Measurements from ENCODE around the gene GJB5. TPM values are rescaled to one million over a fixed set of nuclear protein-coding genes. Genes with fewer than 3 reads are reported as not detected.
"Not testable (repeated sequence)": the region's sequence is repeated elsewhere in the genome, so short reads cannot be mapped to it uniquely, and the experiment has no call there.

The GJB5 gene
- total and polyA plus RNA-seq, 9 of the 15 experiments (the other 6 are each of a cell fraction or from before 2014, with no cell fraction given): 0.04 TPM; not detected in 8

GRCh38 chr1:34737236-34737635 lies 17.6 kb upstream of the GJB5 start:
- ATAC-seq; BruUV-seq (replicated peaks); H3K9me1 ChIP-seq (ENCODE audit: control insufficient read depth, insufficient read depth, low read length); in situ Hi-C loops (cut with MboI); H3K27ac ChIP-seq (ENCODE audit: extremely low read depth, low read depth, low read length); H3K9ac ChIP-seq (ENCODE audit: insufficient read depth in 1 of 2, low read depth in 2 of 2, low read length in 2 of 2); H3K79me2 ChIP-seq (ENCODE audit: control insufficient read depth, insufficient read depth, low read length); H3K4me2 ChIP-seq (ENCODE audit: insufficient read depth, low read length); H3K36me3 ChIP-seq (ENCODE audit: control insufficient read depth, insufficient read depth, low read length); CTCF ChIA-PET (ENCODE audit: low intra/inter-chr PET ratio); DNase-seq (ENCODE audit: extremely low read depth in 1 of 4, low spot score in 3 of 4); H2AFZ ChIP-seq (ENCODE audit: low read depth, low read length); H4K20me1 ChIP-seq (replicated peaks; ENCODE audit: control insufficient read depth, insufficient read depth, low read length); H3K4me1 ChIP-seq (replicated peaks in 1 of 2; ENCODE audit: control insufficient read depth in 2 of 2, insufficient read depth in 2 of 2, low read length in 2 of 2); intact Hi-C loops (cut with micrococcal nuclease); FAIRE-seq; H3K9me3 ChIP-seq (replicated peaks; ENCODE audit: control insufficient read depth, insufficient read depth, low read depth, low read length); H3K4me3 ChIP-seq: not testable (repeated sequence)
- H3K27me3 ChIP-seq (ENCODE audit: control insufficient read depth in 2 of 2, insufficient read depth in 2 of 2, low read length in 2 of 2): peaks cover 26 to 46% of the 10 kb centered on the region in 2 experiments; a peak in 4 of 5 replicates
- POLR2A ChIA-PET: interaction anchor here (0.8 kb wide), 1 partner anchor 967 kb away, joined by 4 read pairs; no protein-coding TSS in a partner anchor
- WGBS (ENCODE audit: insufficient coverage, low coverage, missing lambda C conversion rate): 1% methylated on average over 12 of the region's 12 CpGs

GRCh38 chr1:34739613-34740012 lies 15.2 kb upstream of the GJB5 start:
- ATAC-seq (no peak), FAIRE-seq (no peak), DNase-seq (ENCODE audit: extremely low read depth in 1 of 4, low spot score in 3 of 4) (no peak)
- intact Hi-C loops (cut with micrococcal nuclease): loop anchor here (5.0 kb wide), 1 partner anchor 277 kb away; no protein-coding TSS in a partner anchor
- in situ Hi-C loops (cut with MboI): loop anchor here (10.0 kb wide), 1 partner anchor 1105 kb away; no protein-coding TSS in a partner anchor
- H2AFZ ChIP-seq (ENCODE audit: low read depth, low read length): no peak overlapping the region
- H3K4me2 ChIP-seq (ENCODE audit: insufficient read depth, low read length): no peak overlapping the region
- no peaks in the 10 kb centered on the region for H3K9me3 ChIP-seq (replicated peaks; ENCODE audit: control insufficient read depth, insufficient read depth, low read depth, low read length)
- no peak overlapping the region for H3K4me3 ChIP-seq
- peaks cover 9% of the 10 kb centered on the region for H4K20me1 ChIP-seq (replicated peaks; ENCODE audit: control insufficient read depth, insufficient read depth, low read length)
- no peaks in the 10 kb centered on the region for H3K9me1 ChIP-seq (ENCODE audit: control insufficient read depth, insufficient read depth, low read length)
- H3K79me2 ChIP-seq (ENCODE audit: control insufficient read depth, insufficient read depth, low read length): no peaks in the 10 kb centered on the region
- no peak for TF ChIP-seq ZNF280B (CRISPR knock-in tag; IDR thresholded peaks at IDR 0.05)
- no peak for TF ChIP-seq ASH1L (IDR thresholded peaks at IDR 0.05; ENCODE audit: borderline replicate concordance, low read depth, partially characterized antibody)
- TF ChIP-seq BCL6 (CRISPR knock-in tag; IDR thresholded peaks at IDR 0.05): no peak
- TF ChIP-seq ZNF583 (CRISPR knock-in tag; IDR thresholded peaks at IDR 0.05): no peak
- no peak for TF ChIP-seq SPI1 (IDR thresholded peaks at IDR 0.05; ENCODE audit: borderline replicate concordance, low read depth, low read length)
- TF ChIP-seq KHSRP (IDR thresholded peaks at IDR 0.05): no peak
- TF ChIP-seq CREB3L1 (IDR thresholded peaks at IDR 0.05; ENCODE audit: borderline replicate concordance, low read depth): no peak
- TF ChIP-seq ZNF239 (CRISPR knock-in tag; IDR thresholded peaks at IDR 0.05): no peak
- no peak for TF ChIP-seq SMAD2 (IDR thresholded peaks at IDR 0.05; ENCODE audit: low read depth, low read length)
- H3K27ac ChIP-seq (ENCODE audit: extremely low read depth, low read depth, low read length): no peak overlapping the region
- peaks cover 29 to 54% of the 10 kb centered on the region in 2 experiments for H3K27me3 ChIP-seq (ENCODE audit: control insufficient read depth in 2 of 2, insufficient read depth in 2 of 2, low read length in 2 of 2)
- WGBS (ENCODE audit: insufficient coverage, low coverage, missing lambda C conversion rate): 0% methylated on average over 3 of the region's 3 CpGs
- POLR2A ChIA-PET: interaction anchor here (0.6 kb wide), 1 partner anchor 1529 kb away, joined by 3 read pairs; no protein-coding TSS in a partner anchor
- no peak overlapping the region for H3K9ac ChIP-seq (ENCODE audit: insufficient read depth in 1 of 2, low read depth in 2 of 2, low read length in 2 of 2)
- H3K36me3 ChIP-seq (ENCODE audit: control insufficient read depth, insufficient read depth, low read length): no peaks in the 10 kb centered on the region
- BruUV-seq (replicated peaks): no TSS peak
- CTCF ChIA-PET (ENCODE audit: low intra/inter-chr PET ratio): no interaction called here
- no peaks in the 10 kb centered on the region for H3K4me1 ChIP-seq (replicated peaks in 1 of 2; ENCODE audit: control insufficient read depth in 2 of 2, insufficient read depth in 2 of 2, low read length in 2 of 2)

All from K562 (cell line).